CD4-positive, alpha-beta memory T cell (primary cell): ENCODE data around the gene ATL2. TPM values are rescaled to one million over a fixed set of nuclear protein-coding genes. Genes with fewer than 3 reads are reported as not detected.
A peak's percentile ranks its signal among the peaks of the same experiment; 100 is the strongest.

Experiments used
- CTCF ChIA-PET: fragments of 350-600 bp; sonication (Branson Sonifier 250); formaldehyde crosslinking; loops from one replicate; lab custom pipeline; 2021; ENCODE audit warnings: inconsistent platforms; ENCODE audit not compliant: partially characterized antibody; lab: Charles Lee
- POLR2A ChIA-PET: fragments of 350-600 bp; sonication (Branson Sonifier 250); formaldehyde crosslinking; loops from one replicate; lab custom pipeline; 2021; ENCODE audit not compliant: partially characterized antibody; lab: Charles Lee
- DNase-seq, 5 donors: peaks; one replicate each; pipeline versions ENCODE4 v3.0.0 to v3.0.0-alpha.2; 2020 to 2022; ENCODE audit warnings: mixed read lengths in 1 of 5
- H3K27ac ChIP-seq: one replicate; pipeline ENCODE4 v1.7.0; 2013; ENCODE audit warnings: low read depth, low read length
- H3K27me3 ChIP-seq: 2 replicates; pipeline ENCODE4 v1.7.0; 2013; ENCODE audit warnings: mild to moderate bottlenecking, low read length, moderate library complexity; ENCODE audit not compliant: insufficient read depth
- H3K36me3 ChIP-seq: 2 replicates; pipeline ENCODE4 v1.7.0; 2013; ENCODE audit warnings: mild to moderate bottlenecking, low read length, moderate library complexity; ENCODE audit not compliant: insufficient read depth
- H3K4me1 ChIP-seq: 2 replicates; pipeline ENCODE4 v1.7.0; 2013; ENCODE audit warnings: mild to moderate bottlenecking, low read length, moderate library complexity; ENCODE audit not compliant: insufficient read depth
- H3K4me3 ChIP-seq, 2 donors: one replicate each; pipeline ENCODE4 v1.7.0; 2013; ENCODE audit warnings: low read length in 2 of 2, mild to moderate bottlenecking in 1 of 2
- H3K9me3 ChIP-seq, 2 donors: one replicate each; pipeline ENCODE4 v1.7.0; 2013; ENCODE audit warnings: low read length in 2 of 2, control low read depth in 1 of 2; ENCODE audit not compliant: control insufficient read depth in 1 of 2
- H3K27ac Mint-ChIP-seq, 7 donors: one replicate each; pipeline ENCODE4 v1.8.0; 2020 to 2021; ENCODE audit warnings: mixed read lengths in 7 of 7, mild to moderate bottlenecking in 6 of 7, inconsistent platforms in 3 of 7, moderate library complexity in 3 of 7
- H3K27me3 Mint-ChIP-seq, 2 donors: one replicate each; pipeline ENCODE4 v1.8.0; 2020 to 2021; ENCODE audit warnings: mixed read lengths in 2 of 2
- H3K36me3 Mint-ChIP-seq, 2 donors: one replicate each; pipeline ENCODE4 v1.8.0; 2020 to 2021; ENCODE audit warnings: mixed read lengths in 2 of 2, inconsistent platforms in 1 of 2, mild to moderate bottlenecking in 1 of 2
- H3K4me1 Mint-ChIP-seq, 4 donors: one replicate each; pipeline ENCODE4 v1.8.0; 2020 to 2021; ENCODE audit warnings: mixed read lengths in 4 of 4, mild to moderate bottlenecking in 1 of 4
- H3K4me3 Mint-ChIP-seq, 8 donors: one replicate each; pipeline ENCODE4 v1.8.0; 2020 to 2021; ENCODE audit warnings: mixed read lengths in 8 of 8, mild to moderate bottlenecking in 7 of 8, moderate library complexity in 6 of 8, inconsistent platforms in 3 of 8
- H3K9me3 Mint-ChIP-seq, 8 donors: one replicate each; pipeline ENCODE4 v1.8.0; 2020 to 2021; ENCODE audit warnings: mixed read lengths in 8 of 8, mild to moderate bottlenecking in 5 of 8, inconsistent platforms in 3 of 8, moderate library complexity in 1 of 8
- intact Hi-C: fragments of 100-400 bp; cut with micrococcal nuclease; formaldehyde crosslinking; loops from one replicate; pipeline ENCODE4 v1.15.1; 2023
- polyA plus RNA-seq, 2 donors: library from polyadenylated mRNA; unstranded; fragments of 300-500 nt; fragmentation: Illumina TruSeq; gene quantifications; one replicate each; pipeline ENCODE4 v1.2.3, GENCODE V29; 2021
- total RNA-seq, 2 experiments: library from RNA; stranded (reverse); gene quantifications; one replicate each; pipeline ENCODE4 v1.2.3, GENCODE V29; 2021

ATL2 gene
- total and polyA plus RNA-seq, 4 experiments from 2014 or later = 13.2 to 64.3 (median 36.6) TPM

DNA sequence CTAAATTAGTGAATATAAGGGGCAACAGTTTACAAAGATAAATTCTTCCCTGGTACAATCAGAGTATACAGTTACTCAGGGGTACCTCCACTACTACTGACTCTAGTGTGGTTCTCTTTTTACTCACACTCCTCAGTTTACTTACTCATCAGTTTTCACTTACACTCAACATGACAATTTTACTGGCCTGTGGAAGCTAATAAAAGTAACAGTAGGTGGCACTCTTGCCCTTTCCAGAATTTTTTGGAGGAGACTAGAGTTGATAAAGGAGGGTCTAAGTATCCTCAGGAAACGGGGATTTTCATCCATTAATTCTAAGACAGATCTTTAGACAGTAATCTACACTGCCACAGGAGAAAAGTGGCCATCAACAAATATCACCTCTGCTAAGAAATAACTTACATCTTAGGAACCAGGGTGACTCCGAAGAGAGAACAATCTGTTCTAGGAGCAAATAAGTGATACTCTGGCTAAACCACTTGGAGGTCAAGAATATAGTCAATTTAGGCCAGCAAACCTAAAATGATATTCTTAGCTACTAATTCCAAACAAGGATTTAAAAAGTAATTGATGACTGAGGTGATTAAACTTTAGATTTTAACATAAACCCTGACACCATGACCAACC, 61.3 kb downstream of the ATL2 start:
- H3K27me3 ChIP-seq = no peaks in the 10 kb centered on the region
- ChIA-PET POLR2A (interaction anchor here (0.6 to 2.0 kb wide), 4 partner anchors 60 to 196 kb away, joined by 3 to 10 read pairs (median 4); no protein-coding TSS in a partner anchor), CTCF (interaction anchor here (0.6 to 8.2 kb wide), 30 partner anchors 11 to 1537 kb away, joined by 3 to 242 read pairs (median 4); partner anchors contain the start of gene ATL2)
- H3K4me3 ChIP-seq = no peak overlapping the region
- Mint-ChIP-seq H3K4me1 (no peaks in the 10 kb centered on the region), H3K9me3 (no peaks in the 10 kb centered on the region), H3K36me3 (peaks cover 32 to 59% of the 10 kb centered on the region in 2 donors), H3K27me3 (no peaks in the 10 kb centered on the region), H3K4me3 (no peak overlapping the region), H3K27ac (peak overlapping the region in 3 of 7 donors; percentile 19 to 83 (median 57))
- intact Hi-C loops = loop anchor here (1.0 to 5.0 kb wide), 4 partner anchors 61 to 426 kb away; partner anchors contain the start of gene ATL2
- H3K27ac ChIP-seq = no peak overlapping the region
- peaks cover 14% of the 10 kb centered on the region for H3K36me3 ChIP-seq
- H3K4me1 ChIP-seq = no peaks in the 10 kb centered on the region
- peak in 4 of 5 donors; percentile 33 to 54 (median 37) for DNase-seq
- no peaks in the 10 kb centered on the region for H3K9me3 ChIP-seq

GRCh38 chr2:38308821-38309220, 68.3 kb downstream of the ATL2 start:
- Mint-ChIP-seq H3K36me3 (peaks cover 74 to 79% of the 10 kb centered on the region in 2 donors), H3K4me3 (no peak overlapping the region), H3K9me3 (no peaks in the 10 kb centered on the region), H3K27ac (no peak overlapping the region), H3K27me3 (no peaks in the 10 kb centered on the region), H3K4me1 (peaks cover 14 to 26% (median 17%) of the 10 kb centered on the region in 4 donors)
- Histone ChIP-seq H3K4me3 (no peak overlapping the region), H3K27me3 (no peaks in the 10 kb centered on the region), H3K36me3 (peaks cover 9% of the 10 kb centered on the region), H3K4me1 (no peaks in the 10 kb centered on the region), H3K9me3 (no peaks in the 10 kb centered on the region), H3K27ac (no peak overlapping the region)
- DNase-seq = no peak
- POLR2A ChIA-PET = no interaction called here
- CTCF ChIA-PET = interaction anchor here (5.4 kb wide), 1 partner anchor 200 kb away, joined by 29 read pairs; no protein-coding TSS in a partner anchor
- intact Hi-C loops = no loop called here

GRCh38 chr2:38301969-38302702, 74.9 kb downstream of the ATL2 start:
- H3K27me3 Mint-ChIP-seq = no peaks in the 10 kb centered on the region

DNA sequence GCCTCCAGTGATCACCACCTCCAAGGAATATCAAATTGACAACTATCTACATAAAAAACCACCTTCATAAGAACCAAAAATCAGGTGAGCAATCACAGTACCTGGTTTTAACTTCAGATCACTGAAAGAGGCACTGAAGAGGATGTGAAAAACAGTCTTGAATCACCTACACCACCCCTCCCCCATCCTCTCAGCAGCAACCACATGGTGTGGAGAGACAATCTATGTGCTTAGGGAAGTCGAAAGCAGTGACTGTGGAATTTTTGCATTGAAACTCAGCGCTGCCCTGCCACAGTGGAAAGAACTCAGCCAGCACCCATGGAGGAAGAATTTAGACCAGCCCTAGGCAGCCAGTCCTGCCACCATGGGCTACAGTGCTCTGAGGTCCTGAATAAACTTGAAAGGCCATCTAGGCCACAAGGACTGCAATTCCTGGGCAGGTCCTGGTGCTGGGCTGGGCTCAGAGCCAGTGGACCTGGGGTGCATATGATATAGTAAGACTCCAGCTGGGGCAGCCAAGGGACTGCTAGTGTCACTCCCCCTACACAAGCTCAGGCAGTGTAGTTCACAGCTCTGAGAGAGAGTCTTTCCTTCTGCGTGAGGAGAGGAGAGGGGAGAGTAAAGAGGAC, 75.6 kb downstream of the ATL2 start:
- Mint-ChIP-seq H3K4me3 (no peak overlapping the region), H3K36me3 (peaks cover 65 to 71% of the 10 kb centered on the region in 2 donors), H3K27me3 (no peaks in the 10 kb centered on the region), H3K27ac (peak overlapping the region in 4 of 7 donors; percentile 19 to 76 (median 50)), H3K4me1 (peaks cover 20 to 26% (median 23%) of the 10 kb centered on the region in 4 donors), H3K9me3 (no peaks in the 10 kb centered on the region)
- Histone ChIP-seq H3K27me3 (no peaks in the 10 kb centered on the region), H3K9me3 (no peaks in the 10 kb centered on the region), H3K36me3 (peaks cover 11% of the 10 kb centered on the region), H3K4me3 (no peak overlapping the region), H3K27ac (no peak overlapping the region), H3K4me1 (no peaks in the 10 kb centered on the region)
- no peak for DNase-seq
- POLR2A ChIA-PET = no interaction called here
- CTCF ChIA-PET = interaction anchor here (1.2 kb wide), 1 partner anchor 207 kb away, joined by 5 read pairs; no protein-coding TSS in a partner anchor
- intact Hi-C loops = no loop called here

More at GRCh38 chr2:38301969-38302702, 74.9 kb downstream of the ATL2 start:
- H3K9me3 Mint-ChIP-seq = no peaks in the 10 kb centered on the region
- POLR2A ChIA-PET = no interaction called here
- CTCF ChIA-PET = no interaction called here
- Histone ChIP-seq H3K4me3 (no peak overlapping the region), H3K9me3 (no peaks in the 10 kb centered on the region), H3K36me3 (peaks cover 9% of the 10 kb centered on the region), H3K27ac (no peak overlapping the region), H3K27me3 (no peaks in the 10 kb centered on the region), H3K4me1 (no peaks in the 10 kb centered on the region)
- DNase-seq = no peak
- H3K4me3 Mint-ChIP-seq = no peak overlapping the region
- H3K36me3 Mint-ChIP-seq = peaks cover 63 to 73% of the 10 kb centered on the region in 2 donors
- H3K27ac Mint-ChIP-seq = peak overlapping the region in 3 of 7 donors; percentile 19 to 59 (median 24)
- intact Hi-C loops = no loop called here
- peaks cover 20 to 27% (median 24%) of the 10 kb centered on the region in 4 donors for H3K4me1 Mint-ChIP-seq

DNA sequence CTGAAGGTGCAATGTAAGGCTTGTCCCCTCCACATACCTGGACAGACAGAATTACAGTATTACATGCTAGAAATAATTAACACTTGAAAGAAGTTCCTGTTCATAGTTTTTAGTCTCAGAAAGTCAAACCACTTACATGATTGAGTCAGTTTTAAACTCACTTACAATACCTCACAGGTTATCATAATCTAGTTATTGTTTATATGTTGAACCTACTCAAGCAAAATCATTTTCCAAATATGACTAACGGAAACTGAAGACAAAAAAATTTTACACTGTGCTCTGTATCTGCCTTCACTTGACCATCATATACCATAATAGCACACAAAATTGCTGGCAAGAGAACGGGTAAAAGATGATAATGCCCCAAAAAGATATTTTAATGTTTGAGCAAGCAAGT, 78.5 kb downstream of the ATL2 start:
- no peaks in the 10 kb centered on the region for H3K9me3 Mint-ChIP-seq
- H3K4me1 Mint-ChIP-seq = peaks cover 4 to 9% (median 6%) of the 10 kb centered on the region in 4 donors
- peak overlapping the region in 2 of 7 donors; percentile 30 to 47 for H3K27ac Mint-ChIP-seq
- DNase-seq = no peak
- CTCF ChIA-PET = no interaction called here
- no peaks in the 10 kb centered on the region for H3K9me3 ChIP-seq
- no peak overlapping the region for H3K4me3 ChIP-seq
- H3K4me3 Mint-ChIP-seq = no peak overlapping the region
- H3K27me3 ChIP-seq = no peaks in the 10 kb centered on the region
- H3K4me1 ChIP-seq = no peaks in the 10 kb centered on the region
- H3K27me3 Mint-ChIP-seq = no peaks in the 10 kb centered on the region
- H3K36me3 ChIP-seq = peaks cover 14% of the 10 kb centered on the region
- no peak overlapping the region for H3K27ac ChIP-seq
- POLR2A ChIA-PET = no interaction called here
- intact Hi-C loops = no loop called here
- H3K36me3 Mint-ChIP-seq = peaks cover 43 to 57% of the 10 kb centered on the region in 2 donors

DNA sequence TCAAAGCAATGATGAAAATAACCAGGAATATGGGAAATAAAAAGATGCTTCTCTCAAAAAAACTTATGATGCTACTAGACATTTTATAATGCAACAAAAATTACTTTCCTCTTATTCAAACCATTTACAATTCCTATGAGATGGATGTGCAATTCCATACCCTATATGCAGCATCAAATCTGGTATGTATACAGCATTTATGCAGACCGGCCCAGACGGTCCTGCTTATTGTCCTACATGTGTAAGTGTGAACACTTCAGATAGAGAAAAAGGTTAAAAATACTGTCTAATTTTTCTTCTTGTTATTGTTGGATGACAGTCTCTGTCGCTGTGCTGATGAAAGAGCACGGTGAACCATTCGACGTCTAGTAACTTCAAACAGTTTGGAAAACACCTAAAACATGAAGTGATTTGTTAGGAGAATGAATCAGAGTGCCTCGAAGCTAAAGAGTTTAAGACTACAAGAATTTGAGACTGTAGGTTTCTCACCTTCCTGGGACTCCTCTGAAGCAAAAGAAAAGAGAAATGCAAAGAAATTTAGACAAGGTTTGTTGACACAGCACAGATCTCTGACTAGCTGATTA, 80.8 kb downstream of the ATL2 start:
- intact Hi-C loops = no loop called here
- H3K4me3 ChIP-seq = no peak overlapping the region
- H3K27ac ChIP-seq = no peak overlapping the region
- Mint-ChIP-seq H3K36me3 (peaks cover 31 to 45% of the 10 kb centered on the region in 2 donors), H3K27ac (peak overlapping the region in 3 of 7 donors; percentile 18 to 75 (median 31)), H3K9me3 (no peaks in the 10 kb centered on the region), H3K27me3 (no peaks in the 10 kb centered on the region), H3K4me1 (peaks cover 0 to 2% (median under 1%) of the 10 kb centered on the region in 4 donors), H3K4me3 (no peak overlapping the region)
- POLR2A ChIA-PET = no interaction called here
- H3K27me3 ChIP-seq = no peaks in the 10 kb centered on the region
- no peak for DNase-seq
- H3K4me1 ChIP-seq = no peaks in the 10 kb centered on the region
- H3K9me3 ChIP-seq = no peaks in the 10 kb centered on the region
- peaks cover 14% of the 10 kb centered on the region for H3K36me3 ChIP-seq
- CTCF ChIA-PET = interaction anchor here (0.6 kb wide), 1 partner anchor 22 kb away, joined by 6 read pairs; no protein-coding TSS in a partner anchor
